ENCODE results near the gene E2F2.
"Not testable (repeated sequence)": the region's sequence is repeated elsewhere in the genome, so short reads cannot be mapped to it uniquely, and the experiment has no call there.

The E2F2 gene

DNA sequence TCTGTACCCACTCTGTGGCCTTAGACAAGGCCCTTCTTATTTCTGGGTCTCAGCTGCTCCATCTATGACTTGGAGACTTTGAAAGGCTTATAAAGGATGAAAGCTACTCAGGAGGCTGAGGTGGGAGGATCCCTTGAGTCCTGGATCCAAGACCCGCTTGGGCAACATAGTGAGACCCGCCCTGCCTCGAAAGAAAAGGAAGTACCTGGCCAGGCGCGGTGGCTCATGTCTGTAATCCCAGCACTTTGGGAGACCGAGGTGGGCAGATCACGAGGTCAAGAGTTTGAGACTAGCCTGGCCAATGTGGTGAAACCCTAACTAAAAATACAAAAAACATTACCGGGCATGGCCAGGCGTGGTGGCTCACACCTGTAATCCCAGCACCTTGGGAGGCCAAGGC lies 14.8 kb upstream of the E2F2 start:
- no peak overlapping the region for H3K4me3 ChIP-seq (ENCODE audit: low read depth, low read length)
- TF ChIP-seq, protein P1, sequence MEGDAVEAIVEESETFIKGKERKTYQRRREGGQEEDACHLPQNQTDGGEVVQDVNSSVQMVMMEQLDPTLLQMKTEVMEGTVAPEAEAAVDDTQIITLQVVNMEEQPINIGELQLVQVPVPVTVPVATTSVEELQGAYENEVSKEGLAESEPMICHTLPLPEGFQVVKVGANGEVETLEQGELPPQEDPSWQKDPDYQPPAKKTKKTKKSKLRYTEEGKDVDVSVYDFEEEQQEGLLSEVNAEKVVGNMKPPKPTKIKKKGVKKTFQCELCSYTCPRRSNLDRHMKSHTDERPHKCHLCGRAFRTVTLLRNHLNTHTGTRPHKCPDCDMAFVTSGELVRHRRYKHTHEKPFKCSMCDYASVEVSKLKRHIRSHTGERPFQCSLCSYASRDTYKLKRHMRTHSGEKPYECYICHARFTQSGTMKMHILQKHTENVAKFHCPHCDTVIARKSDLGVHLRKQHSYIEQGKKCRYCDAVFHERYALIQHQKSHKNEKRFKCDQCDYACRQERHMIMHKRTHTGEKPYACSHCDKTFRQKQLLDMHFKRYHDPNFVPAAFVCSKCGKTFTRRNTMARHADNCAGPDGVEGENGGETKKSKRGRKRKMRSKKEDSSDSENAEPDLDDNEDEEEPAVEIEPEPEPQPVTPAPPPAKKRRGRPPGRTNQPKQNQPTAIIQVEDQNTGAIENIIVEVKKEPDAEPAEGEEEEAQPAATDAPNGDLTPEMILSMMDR (IDR thresholded peaks at IDR 0.05; ENCODE audit: insufficient read depth, low read depth, low read length, missing control alignments), result no peak
- no peak for DNase-seq (ENCODE audit: low read depth)

GRCh38 chr1:23544444-23545389 lies 13.7 kb upstream of the E2F2 start:
- TF ChIP-seq, protein P1 (IDR thresholded peaks at IDR 0.05; ENCODE audit: insufficient read depth, low read depth, low read length, missing control alignments), result peak; percentile 89
- H3K4me3 ChIP-seq (ENCODE audit: low read depth, low read length), result no peak overlapping the region
- peak; percentile 89 for DNase-seq (ENCODE audit: low read depth)

DNA sequence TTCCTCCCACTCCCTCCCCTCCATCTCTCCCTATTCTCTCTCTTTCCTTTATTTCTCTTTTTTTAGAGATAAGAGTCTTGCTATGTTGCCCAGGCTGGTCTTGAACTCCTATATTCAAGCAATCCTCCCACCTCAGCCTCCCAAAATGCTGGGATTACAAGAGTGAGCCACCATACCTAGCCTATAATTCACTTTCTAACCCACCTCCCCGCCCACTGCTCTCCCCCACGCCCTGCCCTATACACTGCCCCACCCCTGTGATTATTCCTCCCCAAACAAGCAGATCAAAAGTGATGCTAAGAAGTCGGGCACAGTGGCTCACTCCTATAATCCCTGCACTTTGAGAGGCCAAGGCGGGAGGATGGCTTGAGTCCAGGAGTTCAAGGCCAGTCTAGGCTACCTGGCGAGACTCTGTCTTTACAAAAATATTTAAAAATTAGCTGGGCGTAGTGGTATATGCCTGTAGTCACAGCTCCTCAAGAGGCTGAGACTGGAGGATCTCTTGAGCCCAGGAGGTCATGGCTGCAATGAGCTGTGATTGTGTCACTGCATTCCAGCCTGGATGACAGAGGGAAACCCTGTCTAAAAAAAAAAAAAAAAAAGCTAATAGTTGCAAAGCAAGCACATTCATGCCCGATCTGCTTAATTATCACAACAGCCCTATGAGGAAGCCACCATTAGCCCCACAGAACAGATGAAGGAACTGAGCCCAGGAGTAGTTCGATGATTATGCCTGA lies 12.8 kb upstream of the E2F2 start:
- no peak overlapping the region for H3K4me3 ChIP-seq (ENCODE audit: low read depth, low read length)
- TF ChIP-seq, protein P1 (IDR thresholded peaks at IDR 0.05; ENCODE audit: insufficient read depth, low read depth, low read length, missing control alignments), result no peak
- DNase-seq (ENCODE audit: low read depth), result no peak

DNA sequence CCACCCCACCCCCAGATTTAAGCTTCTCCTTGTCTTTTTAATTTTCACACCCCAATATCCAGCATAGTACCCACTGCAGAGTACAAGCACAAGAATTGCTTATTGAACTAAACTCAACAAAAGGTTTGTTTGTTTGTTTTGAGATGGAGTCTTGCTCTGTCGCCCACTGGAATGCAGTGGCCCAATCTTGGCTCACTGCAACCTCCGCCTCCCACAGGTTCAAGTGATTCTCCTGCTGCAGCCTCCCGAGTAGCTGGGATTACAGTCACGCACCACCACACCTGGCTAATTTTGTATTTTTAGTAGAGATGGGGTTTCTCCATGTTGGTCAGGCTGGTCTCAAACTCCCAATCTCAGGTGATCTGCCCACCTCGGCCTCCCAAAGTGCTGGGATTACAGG lies 11.9 kb upstream of the E2F2 start:
- not testable (repeated sequence) for DNase-seq (ENCODE audit: low read depth); H3K4me3 ChIP-seq (ENCODE audit: low read depth, low read length)

DNA sequence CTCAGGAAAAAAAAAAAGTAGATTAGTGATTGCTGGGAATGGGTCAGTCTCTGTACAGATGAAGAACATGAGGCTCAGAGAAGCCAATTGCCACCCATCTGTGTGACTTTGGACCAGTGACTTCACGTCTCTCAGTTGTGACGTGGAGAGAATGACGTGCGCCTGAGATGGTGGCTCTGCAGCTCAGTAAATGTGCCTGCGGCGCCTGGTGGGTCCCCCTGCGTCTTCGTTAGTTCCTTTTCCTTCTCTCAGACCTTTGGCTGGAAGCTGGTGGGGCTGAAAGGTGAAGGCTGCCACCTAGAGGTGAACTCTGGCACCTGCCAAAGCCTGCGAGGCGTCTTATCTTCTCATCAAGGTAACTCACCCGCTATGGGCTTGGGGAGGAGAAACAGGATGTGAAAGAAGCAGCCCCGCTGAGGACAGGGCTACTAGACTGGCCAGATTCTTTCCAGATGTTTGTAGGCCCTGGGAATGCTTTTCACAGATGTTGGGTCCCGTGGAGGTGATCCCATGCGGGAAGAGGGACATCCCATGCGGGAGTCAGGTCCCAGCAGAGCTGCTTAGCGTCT lies 8.7 kb upstream of the E2F2 start:
- DNase-seq (ENCODE audit: low read depth), result peak; percentile 97
- TF ChIP-seq, protein P1 (IDR thresholded peaks at IDR 0.05; ENCODE audit: insufficient read depth, low read depth, low read length, missing control alignments), result peak; percentile 95
- H3K4me3 ChIP-seq (ENCODE audit: low read depth, low read length), result no peak overlapping the region

DNA sequence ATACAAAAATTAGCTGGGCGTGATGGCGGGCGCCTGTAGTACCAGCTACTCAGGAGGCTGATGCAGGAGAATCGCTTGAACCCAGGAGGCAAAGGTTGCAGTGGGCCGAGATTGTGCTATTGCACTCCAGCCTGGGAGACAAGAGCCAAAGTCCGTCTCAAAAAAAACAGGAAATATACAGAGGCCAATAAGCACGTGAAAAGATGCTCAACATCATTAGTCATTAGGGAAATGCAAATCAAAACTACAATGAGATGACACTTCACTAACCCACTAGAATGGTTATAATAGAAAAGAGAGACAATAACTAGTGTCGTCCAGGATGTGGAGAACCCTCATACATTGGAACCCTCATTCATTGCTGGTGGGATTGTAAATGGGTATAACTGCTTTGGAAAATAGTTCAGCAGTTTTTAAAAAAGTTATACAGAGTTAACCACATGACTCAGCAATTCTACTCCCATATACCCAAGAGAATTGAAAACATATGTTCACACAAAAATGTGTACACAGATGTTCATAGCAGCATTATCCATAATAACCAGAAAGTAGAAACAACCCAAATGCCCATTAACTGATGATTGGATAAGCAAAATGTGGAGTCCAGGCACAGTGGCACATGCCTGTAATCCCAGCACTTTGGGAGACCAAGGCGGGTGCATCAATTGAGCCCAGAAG lies 6.4 kb upstream of the E2F2 start:
- TF ChIP-seq, protein P1 (IDR thresholded peaks at IDR 0.05; ENCODE audit: insufficient read depth, low read depth, low read length, missing control alignments), result no peak
- DNase-seq (ENCODE audit: low read depth), result no peak

More for the DNA sequence above, 6.4 kb upstream of the E2F2 start:
- no peak overlapping the region for H3K4me3 ChIP-seq (ENCODE audit: low read depth, low read length)

Measured in GM12865 (cell line).